AG08395 (cell line): ENCODE measurements around the gene PLEKHA7.
"Not testable (repeated sequence)": the region's sequence is repeated elsewhere in the genome, so short reads cannot be mapped to it uniquely, and the experiment has no call there.

Experiments used
- DNase-seq: peaks from one replicate; pipeline ENCODE4 v3.0.0; 2012; ENCODE audit warnings: mixed read lengths, low spot score

Gene PLEKHA7

DNA sequence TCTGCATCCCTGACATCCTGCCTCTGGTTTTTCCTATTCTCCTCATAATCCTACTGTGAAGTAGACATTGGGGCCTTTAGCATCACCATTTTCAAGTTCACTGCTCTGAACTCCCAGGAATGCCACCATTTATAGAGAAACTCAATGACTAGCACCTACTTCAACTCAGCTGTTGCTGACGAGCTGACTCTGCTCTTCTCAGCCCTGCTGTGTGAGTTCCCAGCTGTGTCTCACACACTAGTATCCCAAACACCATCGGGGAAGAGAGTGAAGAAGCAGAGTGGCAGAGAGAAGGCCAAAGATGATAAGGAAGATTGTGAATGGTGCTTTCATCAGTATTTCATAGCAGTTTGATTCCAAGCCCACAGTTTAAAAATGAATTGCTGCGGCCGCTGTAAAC lies 71.9 kb downstream of the PLEKHA7 start:
- DNase-seq = no peak

DNA sequence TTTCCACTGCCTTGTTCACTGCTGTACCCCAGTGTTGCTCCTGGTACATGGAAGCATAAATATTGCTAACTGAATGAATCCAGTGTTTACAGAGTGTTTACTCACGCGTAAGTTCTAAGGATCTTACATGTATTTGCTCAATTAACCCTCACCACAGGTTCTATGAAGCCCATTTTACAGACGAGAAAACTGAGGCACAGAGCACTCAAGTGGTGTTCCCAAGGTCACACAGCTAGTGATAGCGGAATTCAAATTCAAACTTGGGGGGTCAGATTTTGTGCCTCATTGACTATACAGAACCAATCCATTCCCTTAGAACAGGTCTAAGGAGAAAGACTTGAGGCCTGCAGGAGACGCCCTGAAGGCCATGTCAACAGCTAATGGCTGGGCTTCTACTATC lies 72.3 kb downstream of the PLEKHA7 start:
- DNase-seq = no peak

GRCh38 chr11:16938061-16938460 lies 76.2 kb downstream of the PLEKHA7 start:
- no peak for DNase-seq

DNA sequence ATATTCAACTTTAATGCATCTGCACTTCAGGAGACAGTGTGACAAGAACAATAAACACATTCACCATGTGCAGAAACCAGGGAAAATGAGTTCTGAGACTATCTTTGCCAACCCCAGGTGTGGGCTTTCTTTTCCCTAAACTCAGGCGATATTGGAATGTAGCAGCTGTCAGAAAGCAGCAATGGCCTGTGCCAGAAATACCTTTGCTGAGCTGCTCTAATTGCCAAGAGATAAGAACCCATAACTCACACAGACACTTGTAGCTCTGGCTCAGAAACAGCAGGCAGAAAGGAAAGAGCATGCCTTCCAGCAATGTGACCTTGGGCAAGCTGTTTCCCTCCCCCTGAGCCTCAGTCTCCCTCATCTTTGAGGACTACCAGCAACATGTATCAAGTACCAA lies 77.6 kb downstream of the PLEKHA7 start:
- DNase-seq = no peak

GRCh38 chr11:16935518-16936302 lies 78.5 kb downstream of the PLEKHA7 start:
- DNase-seq = peak; percentile 59

DNA sequence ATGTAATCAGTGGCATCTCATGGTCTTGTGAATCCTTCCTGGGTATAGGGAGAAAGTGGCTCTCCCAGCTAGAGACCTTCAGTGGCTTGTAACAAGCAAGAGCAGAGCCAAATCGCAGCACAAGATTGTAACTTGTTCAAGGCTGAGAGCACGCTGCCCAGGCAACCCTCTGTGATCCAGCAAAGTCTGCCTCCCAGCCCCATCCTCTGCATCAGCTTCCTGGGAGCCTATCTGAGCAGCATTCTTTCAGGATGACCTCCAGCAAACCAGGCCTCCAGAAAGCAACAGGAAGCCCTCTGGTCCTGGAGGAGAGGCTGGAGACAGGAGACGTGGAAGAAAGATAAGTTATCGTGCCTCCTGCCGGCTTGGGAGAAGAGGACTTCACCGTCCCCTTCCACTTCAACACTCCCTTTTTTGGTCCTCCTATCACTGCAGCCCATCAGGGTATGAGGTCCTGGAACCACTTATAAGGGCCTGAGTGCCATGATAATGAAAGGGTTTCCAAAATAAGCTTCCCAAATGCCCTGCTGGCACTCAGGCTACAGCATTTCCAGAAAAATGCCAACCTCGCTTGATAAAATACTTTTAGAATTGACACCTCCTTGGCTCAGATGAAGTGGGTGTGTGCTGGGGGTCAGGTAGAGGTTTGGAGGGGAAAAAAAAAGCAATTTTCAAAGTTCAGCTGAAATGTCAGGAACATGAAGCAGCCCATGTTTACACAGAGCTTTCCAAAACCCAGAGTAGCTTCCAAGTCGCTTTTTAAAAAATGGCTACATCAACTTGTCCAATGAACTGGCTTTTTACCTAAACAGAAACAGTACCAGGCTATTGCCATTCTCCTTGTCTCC lies 80.2 kb downstream of the PLEKHA7 start:
- no peak for DNase-seq

DNA sequence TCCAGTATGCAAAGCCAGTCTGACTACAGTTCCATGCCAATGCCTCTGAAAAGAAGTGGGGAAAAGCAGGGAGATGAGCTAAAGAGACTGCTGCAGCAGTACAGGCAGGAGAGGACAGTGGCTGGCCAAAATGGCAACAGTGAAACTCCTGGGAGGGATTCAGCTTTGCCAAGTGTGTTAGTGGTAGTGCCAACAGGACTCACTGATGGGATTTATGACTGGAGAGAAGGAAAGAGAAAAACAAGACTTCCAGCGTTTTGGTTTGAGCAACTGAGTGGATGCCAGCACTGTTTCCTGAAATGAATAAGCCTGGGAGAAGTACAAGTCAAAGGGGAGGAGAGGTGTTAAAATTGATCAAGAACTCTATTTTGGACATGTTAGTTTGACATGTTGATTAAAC lies 80.9 kb downstream of the PLEKHA7 start:
- no peak for DNase-seq

GRCh38 chr11:16928044-16928443 lies 86.2 kb downstream of the PLEKHA7 start:
- no peak for DNase-seq

- DNase-seq = no peak
Measured at GRCh38 chr11:16926883-16927626, 87.2 kb downstream of the PLEKHA7 start.

DNA sequence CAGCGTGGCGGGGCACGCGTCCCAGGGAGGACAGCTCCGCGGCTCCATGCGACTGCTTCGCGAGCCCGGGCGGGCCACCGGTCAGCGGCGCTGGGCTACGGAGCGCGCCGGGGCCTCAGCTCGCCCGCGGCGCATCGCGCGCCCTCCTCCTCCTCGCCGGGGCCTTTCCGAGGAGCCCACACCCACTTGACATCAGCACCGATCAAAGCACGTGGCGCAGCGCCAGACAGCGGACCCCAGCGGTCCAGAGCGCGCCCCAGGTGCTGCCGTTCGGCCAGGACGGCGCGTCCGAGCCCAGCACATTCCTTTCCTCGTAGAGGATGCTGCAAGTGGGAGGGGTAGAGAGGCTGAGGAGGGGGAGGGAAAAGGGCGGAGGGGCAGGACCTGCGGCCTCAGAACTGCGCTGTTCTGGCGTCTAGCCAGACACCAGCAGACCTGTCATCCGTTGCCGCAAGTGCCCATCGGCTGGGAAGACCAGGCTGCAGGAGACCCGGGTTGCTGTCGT lies 88.6 kb downstream of the PLEKHA7 start:
- peak; percentile 68 for DNase-seq

DNA sequence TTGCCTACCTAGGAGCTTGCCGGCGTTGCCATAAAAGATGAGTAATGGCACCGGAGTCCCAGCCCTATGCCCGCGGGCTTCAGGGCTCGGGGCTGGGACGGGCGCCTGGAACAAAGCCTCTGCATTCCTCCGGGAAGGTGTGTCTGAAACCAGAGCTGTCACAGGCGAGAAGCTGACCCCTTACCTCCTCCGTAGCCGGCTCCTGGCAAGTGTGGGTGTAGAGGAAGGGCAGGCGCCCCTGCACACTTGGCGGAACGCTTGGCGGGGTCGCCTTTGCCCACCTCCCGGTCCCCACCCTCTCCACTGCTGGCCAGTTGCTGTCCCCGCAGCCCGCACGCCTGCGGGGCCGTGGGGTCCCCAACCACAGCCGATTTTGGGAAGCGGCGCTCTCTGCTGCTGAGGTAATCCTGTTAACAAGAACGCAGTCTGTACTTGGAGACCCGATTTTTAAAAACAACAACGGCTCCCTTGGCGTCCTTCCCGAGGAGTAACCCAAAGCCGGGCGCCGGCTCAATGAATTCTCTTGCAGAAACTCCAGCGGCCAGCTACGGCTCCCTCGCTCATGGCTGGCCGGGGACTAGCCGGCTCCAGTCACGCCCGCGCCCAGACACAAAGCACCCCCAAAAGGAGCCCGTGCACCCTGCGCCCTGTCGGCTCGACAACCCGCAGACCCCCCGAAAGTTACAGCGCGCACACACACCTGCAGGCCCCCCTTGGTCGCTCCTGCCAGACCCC lies 89.2 kb downstream of the PLEKHA7 start:
- peak; percentile 38 for DNase-seq

GRCh38 chr11:16924462-16924825 lies 89.8 kb downstream of the PLEKHA7 start:
- DNase-seq = no peak

GRCh38 chr11:16923987-16924386 lies 90.2 kb downstream of the PLEKHA7 start:
- DNase-seq = no peak

GRCh38 chr11:16921668-16922067 lies 92.5 kb downstream of the PLEKHA7 start:
- DNase-seq = no peak

GRCh38 chr11:16921019-16921418 lies 93.2 kb downstream of the PLEKHA7 start:
- no peak for DNase-seq

- DNase-seq = no peak
Measured at GRCh38 chr11:16920559-16920958, 93.7 kb downstream of the PLEKHA7 start.

GRCh38 chr11:16918543-16919182 lies 95.6 kb downstream of the PLEKHA7 start:
- DNase-seq = not testable (repeated sequence)

GRCh38 chr11:16917941-16918340 lies 96.3 kb downstream of the PLEKHA7 start:
- DNase-seq = no peak

GRCh38 chr11:16912692-16913111 lies 101.5 kb downstream of the PLEKHA7 start:
- DNase-seq = no peak

DNA sequence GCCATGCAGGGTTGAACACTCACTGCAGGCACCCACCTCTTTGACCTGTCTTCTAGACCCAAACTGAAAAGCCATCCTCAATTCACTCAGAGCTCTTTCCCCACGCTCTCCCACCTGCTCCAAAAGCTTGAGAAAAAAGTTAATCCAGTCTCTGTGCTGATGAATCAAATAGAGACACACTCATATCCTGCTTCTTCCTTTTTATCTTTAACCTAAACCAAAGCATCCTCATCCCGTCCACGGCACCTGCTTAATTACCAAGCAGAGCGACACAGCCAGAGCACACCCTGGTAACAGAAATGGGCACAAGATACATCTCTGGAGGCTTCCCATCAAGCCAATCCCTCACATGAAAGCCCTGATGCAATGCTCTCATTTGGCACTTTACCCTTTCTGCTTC lies 102.6 kb downstream of the PLEKHA7 start:
- DNase-seq = no peak

DNA sequence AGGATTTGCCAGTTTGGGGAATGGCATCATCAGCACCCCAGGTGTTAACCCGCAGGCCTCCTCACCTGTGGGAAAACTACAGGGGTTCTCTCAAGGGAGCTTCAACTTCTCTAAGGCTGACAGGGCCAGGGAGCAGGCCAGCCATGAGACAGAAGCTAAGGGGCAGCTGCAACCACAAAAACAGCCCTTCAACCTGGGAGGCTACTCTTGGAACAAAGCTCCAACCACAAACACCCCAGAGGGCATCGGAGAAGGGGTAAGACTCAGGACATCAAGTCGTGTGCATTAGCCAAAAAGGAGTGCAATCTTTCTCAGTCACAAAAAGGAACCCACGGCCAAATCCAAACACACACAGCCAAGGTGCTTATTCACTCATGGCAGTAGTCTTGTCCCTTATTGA lies 103.0 kb downstream of the PLEKHA7 start:
- no peak for DNase-seq
